GM12864 (cell line): Measurements from ENCODE around the gene FCER2.

Experiments
- DNase-seq: peaks from one replicate; pipeline ENCODE4 v3.0.0-alpha.2; 2011; ENCODE audit warnings: low read depth
- H3K4me3 ChIP-seq: 2 replicates; pipeline ENCODE4 v1.5.1; 2011; ENCODE audit warnings: mild to moderate bottlenecking, low read depth, low read length, control low read depth
- CTCF ChIP-seq: IDR thresholded peaks from 2 replicates; pipeline ENCODE4 v1.5.1; 2011; ENCODE audit warnings: low read depth, mild to moderate bottlenecking, moderate library complexity, low read length, control low read depth, inconsistent platforms; ENCODE audit errors: missing control alignments

FCER2 gene

GRCh38 chr19:7733376-7733775 is 31.4 kb upstream of the FCER2 start:
- TF ChIP-seq CTCF: no peak
- H3K4me3 ChIP-seq: no peak overlapping the region
- no peak for DNase-seq

- H3K4me3 ChIP-seq: no peak within 1 kb of the TSS
- TF ChIP-seq CTCF: no peak
- DNase-seq: no peak
These were observed 30.1 kb upstream of the FCER2 start, which contains the start of gene CLEC4G for GRCh38 chr19:7732045-7732444. Gene CLEC4G (minus strand): TSS chr19:7732110. CDS start chr19:7732102, 8 bp downstream.

DNA sequence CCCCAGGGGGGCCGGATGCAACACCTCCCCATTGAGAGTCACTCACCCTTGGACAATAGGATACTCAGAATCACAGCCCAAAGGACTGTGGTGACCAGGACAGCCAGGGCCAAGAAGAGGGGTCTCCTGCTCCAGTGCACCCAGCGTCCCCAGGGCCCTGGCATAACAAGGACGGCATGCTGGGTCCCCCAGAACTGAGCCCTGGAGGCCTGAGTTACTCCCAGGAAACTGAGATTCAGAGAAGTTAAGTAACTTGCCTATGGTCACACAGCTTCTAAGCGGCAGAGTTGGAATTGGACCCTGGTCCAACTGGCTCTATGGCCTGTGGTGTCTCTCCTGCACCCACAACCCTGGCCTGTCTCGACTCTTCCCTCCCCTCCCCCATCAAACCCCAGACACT is 29.7 kb upstream of the FCER2 start:
- no peak for TF ChIP-seq CTCF
- no peak for DNase-seq
- H3K4me3 ChIP-seq: no peak overlapping the region

- no peak for DNase-seq
- H3K4me3 ChIP-seq: no peak overlapping the region
- TF ChIP-seq CTCF: no peak
These were observed 29.3 kb upstream of the FCER2 start for GRCh38 chr19:7731218-7731595.

DNA sequence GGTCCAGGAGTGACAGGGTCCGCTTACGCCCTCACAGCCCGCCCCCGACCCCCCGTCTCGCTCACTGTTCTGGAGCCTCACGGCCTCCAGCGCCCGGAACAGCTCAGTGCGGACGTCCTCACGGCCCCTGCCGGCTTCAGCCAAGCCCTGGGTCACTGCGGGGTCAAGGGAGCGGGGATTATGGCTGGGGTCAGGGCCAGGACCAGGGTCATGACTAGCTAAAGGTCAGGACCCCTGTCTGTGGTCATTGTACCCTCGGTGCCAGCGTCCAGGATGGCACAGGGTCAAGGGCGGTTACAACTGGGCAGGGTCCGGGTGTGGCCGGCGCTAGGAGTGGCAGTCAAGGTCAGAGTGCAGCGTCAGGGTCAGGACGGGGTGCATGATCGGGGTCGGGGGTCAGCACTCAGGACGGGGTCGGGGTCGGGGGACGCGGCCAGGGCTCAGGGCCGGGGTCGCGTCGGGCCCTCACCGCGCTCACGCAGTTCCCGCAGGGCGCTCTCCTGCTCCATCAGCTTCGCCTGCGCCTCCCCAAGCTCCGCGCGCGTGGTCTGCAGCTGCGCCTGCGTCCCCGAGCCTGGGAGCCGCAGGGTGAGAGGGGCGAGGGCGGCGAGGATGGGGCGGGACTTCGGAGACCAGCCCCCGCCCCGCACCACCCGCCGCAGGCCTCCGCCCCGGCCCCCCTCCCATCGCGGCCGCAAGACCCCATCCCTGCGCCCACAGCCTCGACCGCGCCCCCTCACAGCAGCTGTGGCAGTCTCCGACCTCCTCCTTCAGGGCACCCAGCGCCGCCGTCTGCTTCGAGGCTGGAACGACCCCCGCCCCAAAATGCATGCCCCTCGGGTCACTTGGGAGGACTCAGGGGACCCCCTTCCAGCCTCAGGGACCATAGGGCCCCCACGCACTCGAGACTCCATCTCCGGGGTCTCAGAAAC is 28.6 kb upstream of the FCER2 start:
- no peak overlapping the region for H3K4me3 ChIP-seq
- no peak for TF ChIP-seq CTCF
- no peak for DNase-seq

GRCh38 chr19:7729831-7730285 is 27.9 kb upstream of the FCER2 start:
- no peak overlapping the region for H3K4me3 ChIP-seq
- DNase-seq: no peak
- no peak for TF ChIP-seq CTCF
